HG02938 (cell line): ENCODE data around the gene CNST.
"Not testable (repeated sequence)": the region's sequence is repeated elsewhere in the genome, so short reads cannot be mapped to it uniquely, and the experiment has no call there.

Experiments used
- ATAC-seq: cut with Tn5 transposase; IDR thresholded peaks from one replicate; pipeline ENCODE4 v1.9.1; 2021; ENCODE audit warnings: mild to moderate bottlenecking, moderate library complexity; ENCODE audit not compliant: unreplicated experiment

Gene CNST

GRCh38 chr1:246669659-246670058 lies 103.4 kb downstream of the CNST start:
- ATAC-seq, result no peak

DNA sequence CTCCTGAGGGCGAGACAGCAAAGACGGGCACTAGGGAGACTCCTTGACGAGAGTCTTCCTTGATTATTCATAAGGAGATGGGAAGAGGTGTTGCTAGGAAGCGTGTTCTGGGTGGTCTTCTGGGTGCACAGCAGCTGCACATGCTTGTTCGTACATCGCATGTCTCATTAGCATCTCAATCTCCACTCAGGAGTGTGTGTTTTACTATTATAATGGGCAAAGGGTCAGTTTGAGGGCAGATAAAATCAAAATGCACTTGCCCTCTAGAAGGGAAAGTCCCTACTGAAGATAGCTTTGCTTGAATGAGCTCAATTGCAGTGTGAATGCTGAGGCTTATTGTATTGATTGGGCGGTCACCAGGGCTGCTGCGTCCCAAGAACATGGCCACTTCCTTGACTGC lies 107.8 kb downstream of the CNST start:
- no peak for ATAC-seq

- ATAC-seq, result no peak
These were observed 111.6 kb downstream of the CNST start for GRCh38 chr1:246677842-246678241.

DNA sequence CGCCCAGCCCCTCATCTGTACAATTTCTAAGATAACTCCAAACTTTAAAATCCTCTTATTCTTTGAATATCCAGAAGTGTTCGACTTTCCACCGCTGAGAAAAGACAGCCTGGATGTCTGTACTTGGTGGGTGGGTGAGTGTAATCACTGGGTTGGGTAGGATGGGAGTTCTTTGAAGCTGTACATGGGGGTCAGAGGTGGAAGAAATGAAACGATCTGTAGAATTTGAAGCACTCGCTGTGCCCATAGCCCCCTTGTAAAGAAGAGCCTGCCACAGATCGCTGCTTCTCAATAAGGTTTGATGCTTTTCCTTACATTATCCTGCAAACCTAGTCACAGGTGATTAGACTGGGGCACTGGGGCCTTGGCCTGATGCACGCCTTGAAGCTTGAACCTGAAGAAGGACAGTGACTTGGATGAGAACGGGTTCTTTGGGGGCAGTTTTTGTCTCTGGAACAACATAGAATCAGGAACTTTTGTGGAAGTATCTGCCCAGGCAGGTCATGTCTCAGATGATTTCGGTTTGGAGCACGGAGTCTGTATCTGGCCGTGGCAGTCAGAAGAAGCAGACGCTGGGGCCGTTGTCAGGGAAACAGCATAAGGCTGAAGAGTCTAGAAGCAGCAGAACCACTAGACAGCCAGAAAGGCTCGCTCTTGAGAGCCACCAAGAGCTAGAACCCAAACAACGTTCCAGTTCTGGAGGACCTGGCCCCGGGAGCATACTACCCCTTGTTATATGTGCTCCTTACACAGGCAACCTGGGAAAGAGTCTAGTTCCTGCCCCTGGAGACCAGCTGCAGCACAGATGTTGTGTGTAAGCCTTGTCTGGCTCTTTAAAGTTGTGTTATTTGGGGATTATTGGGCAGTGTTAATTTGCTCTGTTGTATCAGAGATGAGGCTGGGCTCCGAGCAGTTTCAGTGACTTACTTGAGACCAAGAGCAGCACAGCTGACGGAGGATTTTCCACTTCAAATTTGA lies 112.8 kb downstream of the CNST start:
- no peak for ATAC-seq

GRCh38 chr1:246679794-246680177 lies 113.5 kb downstream of the CNST start:
- no peak for ATAC-seq

DNA sequence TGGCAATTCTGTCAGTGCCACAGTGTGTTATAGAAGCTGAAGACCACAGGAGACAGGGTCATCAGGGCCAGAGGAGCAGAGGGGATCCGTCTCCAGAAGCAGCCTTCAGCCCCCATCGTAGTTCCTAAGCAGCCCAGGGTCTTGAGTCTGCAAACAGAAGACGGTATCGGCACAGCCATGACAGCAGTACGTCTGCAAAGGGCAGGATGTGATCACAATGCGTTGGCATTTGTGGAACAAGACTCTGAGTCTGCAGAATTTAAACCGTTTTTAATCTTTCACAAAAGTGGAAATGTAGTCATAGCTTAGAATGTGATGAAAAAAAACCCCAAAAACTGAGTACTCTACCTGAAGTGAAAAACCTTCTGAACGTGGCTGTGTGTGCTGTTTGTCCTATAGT lies 113.9 kb downstream of the CNST start:
- ATAC-seq, result no peak

GRCh38 chr1:246680696-246681130 lies 114.5 kb downstream of the CNST start:
- ATAC-seq, result no peak

- ATAC-seq, result no peak
These were observed 115.9 kb downstream of the CNST start for GRCh38 chr1:246681900-246682895.

GRCh38 chr1:246683521-246683920 lies 117.3 kb downstream of the CNST start:
- ATAC-seq, result no peak

DNA sequence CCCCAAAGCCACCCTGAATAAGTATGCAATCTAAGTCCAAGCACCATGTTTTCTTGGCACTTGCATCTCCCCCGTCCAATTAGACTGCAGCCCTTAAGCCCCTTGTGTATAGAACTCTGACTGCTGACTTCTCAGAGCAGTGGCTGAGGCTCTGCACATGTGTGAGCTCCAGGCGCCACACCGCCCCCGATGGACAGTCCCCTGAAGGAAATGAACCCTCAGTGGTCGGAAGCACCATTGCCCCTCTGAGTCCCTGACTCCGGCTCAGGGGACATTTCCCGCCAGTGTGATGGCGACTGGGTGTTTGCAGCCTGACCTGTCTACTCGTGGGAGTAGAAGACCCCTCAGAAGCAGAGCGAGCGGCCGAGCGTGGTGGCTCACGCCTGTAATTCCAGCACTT lies 120.7 kb downstream of the CNST start:
- no peak for ATAC-seq

DNA sequence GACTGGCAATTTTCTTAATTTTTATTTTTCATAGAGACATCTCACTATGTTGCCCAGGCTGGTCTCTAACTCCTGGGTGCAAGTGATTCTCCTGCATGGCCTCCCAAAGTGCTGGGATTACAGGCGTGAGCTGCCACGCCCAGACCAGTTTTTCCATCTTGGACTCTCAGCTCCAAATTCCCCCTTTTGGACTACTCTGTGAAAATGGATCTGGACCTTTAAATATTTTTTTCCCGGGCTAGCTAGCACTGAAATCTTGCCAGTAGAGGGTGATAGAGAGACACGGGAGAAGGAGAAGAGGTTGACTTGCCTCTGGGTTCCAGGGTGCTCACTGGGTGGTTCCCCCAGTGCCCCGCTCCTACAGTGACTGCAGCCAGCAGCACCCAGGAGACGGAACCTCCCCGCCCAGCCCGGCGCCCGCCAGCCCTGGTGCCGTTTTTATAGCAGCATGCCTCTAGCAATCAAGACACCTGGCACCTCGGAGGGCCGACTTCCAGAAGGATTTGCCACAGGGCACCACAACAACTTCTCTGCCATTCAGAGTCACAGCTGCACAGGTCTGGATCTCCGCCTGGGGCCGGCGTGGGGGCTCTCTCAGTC lies 123.3 kb downstream of the CNST start:
- peak; percentile 80 for ATAC-seq

DNA sequence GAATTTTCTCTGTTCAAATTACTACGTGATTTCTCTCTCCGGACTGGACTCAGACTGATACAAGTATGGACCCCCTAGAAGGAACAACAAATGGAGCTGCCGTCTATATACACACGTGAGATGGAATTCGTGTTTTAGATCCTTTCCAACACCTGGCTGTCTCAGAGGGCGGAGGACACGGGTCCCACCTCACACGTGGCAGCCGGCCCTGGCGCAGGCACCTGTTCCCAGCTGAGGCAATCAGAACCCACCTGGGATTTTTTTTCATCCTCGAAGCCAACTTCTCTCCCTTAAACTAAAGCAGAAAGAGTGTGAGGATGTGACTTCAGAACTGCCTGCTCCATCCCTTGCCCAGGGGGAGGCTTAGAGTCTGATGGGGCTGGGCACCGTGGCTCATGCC lies 123.8 kb downstream of the CNST start:
- ATAC-seq, result no peak

DNA sequence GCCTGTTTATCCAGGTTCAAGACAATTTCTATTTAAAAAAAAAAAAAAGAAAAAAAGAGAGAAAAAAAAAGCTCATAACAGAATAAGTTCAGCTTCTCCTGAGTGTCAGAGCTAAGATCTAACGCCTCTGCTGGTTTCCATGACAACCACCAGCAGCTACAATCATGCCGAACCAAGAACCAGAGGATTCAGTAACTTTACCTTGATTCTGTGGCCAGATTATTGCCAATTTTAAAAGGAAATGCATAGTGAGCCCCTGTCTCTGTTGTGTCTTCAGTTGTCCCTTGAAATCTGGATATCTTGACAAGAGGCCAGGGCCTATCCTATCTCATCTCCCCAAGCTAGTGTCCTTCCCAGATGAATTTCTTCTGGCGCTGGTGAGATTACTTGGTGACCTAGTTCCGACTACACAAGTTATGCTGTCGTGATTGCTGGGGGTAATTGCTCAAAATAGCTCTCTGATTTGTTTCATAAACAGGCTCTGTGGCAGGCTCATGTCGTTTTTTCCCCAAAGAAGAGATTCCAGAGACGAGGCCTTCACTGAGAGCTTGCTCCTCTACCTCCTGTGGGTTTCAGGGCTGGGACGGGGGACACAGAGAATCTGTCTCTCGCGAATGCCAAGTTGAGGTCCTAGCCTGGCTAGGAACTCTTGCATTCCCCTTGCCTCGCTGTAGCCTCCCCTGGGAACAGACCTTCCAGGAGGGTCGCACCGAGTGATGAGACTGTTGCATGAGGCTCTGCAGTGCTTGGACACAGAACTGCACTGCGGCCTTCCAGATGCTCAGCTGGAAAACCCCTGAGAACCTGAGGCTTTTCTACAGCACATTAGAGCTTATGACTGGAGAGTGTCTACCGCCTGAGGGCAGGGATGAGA lies 125.6 kb downstream of the CNST start:
- no peak for ATAC-seq

GRCh38 chr1:246694213-246694895 lies 128.1 kb downstream of the CNST start:
- not testable (repeated sequence) for ATAC-seq

DNA sequence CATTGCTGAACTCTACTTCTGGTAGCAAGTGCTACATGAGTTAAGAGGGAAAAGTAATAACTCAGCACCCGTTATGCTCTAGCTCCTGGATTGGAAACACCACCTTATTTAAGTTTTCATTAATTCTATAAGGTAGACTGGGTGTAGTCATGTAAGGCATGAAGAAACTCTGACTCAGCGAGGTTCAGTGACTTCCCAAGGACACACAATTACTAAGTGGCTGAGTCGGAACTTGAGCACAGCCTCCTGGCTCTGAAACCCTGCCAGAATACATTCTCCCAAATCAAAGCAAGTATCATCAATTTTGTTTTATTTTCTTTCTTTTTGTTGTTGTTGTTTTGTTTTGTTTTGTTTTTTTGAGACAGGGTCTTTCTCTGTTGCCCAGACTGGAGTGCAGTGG lies 128.9 kb downstream of the CNST start:
- no peak for ATAC-seq

DNA sequence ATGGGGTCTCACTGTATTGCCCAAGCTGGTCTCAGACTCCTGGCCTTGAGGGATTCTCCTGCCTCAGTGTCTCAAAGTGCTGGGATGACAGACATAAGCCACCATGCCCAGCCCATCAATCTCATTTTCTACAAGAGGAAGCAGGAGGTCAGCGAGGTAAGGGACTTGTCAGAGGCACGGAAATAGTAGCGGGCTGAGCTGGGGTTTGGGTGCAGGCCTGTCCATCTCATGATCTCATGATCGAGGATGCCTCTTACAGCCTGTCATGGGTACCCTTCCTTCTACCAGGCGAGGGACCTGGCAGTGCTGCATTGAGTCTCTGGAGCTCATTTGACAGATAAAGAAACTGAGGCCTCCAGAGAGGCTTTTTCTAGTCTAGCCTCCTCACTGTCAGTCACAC lies 129.4 kb downstream of the CNST start:
- ATAC-seq, result no peak

DNA sequence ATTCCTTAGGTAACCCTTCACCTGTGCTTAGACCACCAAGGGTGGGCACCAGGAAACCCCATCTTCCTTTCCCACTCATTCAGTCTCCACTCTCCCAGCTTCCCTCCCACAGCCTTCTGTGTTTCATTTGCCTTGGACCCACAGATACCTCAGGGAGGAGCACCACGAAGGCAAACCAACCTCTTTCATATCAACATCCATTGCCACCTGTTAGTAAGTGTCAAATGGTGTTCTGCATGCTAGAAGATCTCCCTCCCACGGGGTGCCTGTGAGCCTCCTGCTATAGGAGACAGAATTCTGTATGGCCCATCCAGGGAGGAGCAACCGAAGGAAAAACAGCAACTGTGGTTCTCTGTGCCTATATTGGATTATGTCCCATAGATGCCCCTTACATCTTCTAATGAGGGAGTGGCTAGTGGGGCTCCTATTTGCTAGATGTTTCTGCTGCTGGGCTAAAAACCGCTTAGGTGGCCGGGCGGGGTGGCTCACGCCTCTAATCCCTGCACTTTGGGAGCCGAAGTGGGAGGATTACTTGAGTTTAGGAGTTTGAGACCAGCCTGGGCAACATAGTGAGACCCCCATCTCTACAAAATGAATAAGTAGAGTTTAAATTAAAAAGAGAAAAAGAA lies 132.3 kb downstream of the CNST start:
- ATAC-seq, result no peak

DNA sequence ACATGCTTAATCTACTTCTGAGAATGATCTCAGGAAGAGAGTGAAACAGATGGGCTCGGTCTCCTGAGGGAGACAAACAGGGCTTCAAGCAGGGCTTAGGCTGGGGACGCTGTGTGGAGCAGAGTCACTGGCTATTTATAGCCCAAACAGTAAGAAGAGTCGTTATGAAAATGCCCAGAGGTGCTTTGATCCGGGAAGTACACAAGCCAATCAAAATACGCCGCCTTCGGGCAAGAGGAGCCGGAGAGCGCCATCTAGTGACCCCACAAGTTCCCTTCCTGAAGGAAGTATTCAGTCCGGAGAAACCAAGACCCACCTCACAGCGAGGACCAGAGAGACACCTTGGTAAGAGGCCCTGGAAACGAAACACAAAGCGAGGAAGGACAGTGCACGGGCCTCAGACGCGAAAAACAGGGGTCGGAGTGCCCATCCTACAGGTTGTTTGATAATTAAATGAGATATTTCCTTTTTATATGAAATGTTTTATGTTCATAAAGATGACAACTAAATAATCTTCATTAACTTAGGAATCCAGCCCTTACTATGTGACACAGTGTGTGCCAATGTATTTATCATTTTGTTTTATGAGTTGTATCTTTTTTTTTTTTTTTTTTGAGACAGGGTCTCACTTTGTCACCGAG lies 133.0 kb downstream of the CNST start:
- ATAC-seq, result peak; percentile 99

- no peak for ATAC-seq
These were observed 137.3 kb downstream of the CNST start for GRCh38 chr1:246703581-246703980.
